GM19397 (cell line): ENCODE results near the gene EYS.

Experiments used
- ATAC-seq: cut with Tn5 transposase; IDR thresholded peaks from one replicate; pipeline ENCODE4 v1.9.1; 2021; ENCODE audit warnings: mild to moderate bottlenecking, moderate library complexity; ENCODE audit not compliant: unreplicated experiment

EYS gene

GRCh38 chr6:65707126-65707826 lies at the start of gene EYS:
EYS (minus strand) TSS chr6:65707226; CDS start chr6:65495410, 211,816 bp downstream.
- no peak for ATAC-seq

GRCh38 chr6:65746302-65746701 lies 39.3 kb upstream of the EYS start:
- no peak for ATAC-seq

- ATAC-seq = no peak
Observed at GRCh38 chr6:65745614-65746013, 38.6 kb upstream of the EYS start.

GRCh38 chr6:65728879-65729479 lies 22.0 kb upstream of the EYS start:
- ATAC-seq = no peak

GRCh38 chr6:65719101-65719500 lies 12.1 kb upstream of the EYS start:
- no peak for ATAC-seq

- no peak for ATAC-seq
Observed at GRCh38 chr6:65711531-65711930, 4.5 kb upstream of the EYS start.

GRCh38 chr6:65709099-65709830 lies 2.2 kb upstream of the EYS start:
- ATAC-seq = no peak

GRCh38 chr6:65708162-65708561 lies 1.1 kb upstream of the EYS start:
- no peak for ATAC-seq

- ATAC-seq = no peak
Observed at GRCh38 chr6:65706436-65706835, 590 bp downstream of the EYS start.

- ATAC-seq = no peak
Observed at GRCh38 chr6:65701325-65701724, 5.7 kb downstream of the EYS start.

GRCh38 chr6:65700561-65700960 lies 6.5 kb downstream of the EYS start:
- ATAC-seq = no peak

- no peak for ATAC-seq
Observed at GRCh38 chr6:65692109-65692508, 14.9 kb downstream of the EYS start.

- ATAC-seq = no peak
Observed at GRCh38 chr6:65680232-65680631, 26.8 kb downstream of the EYS start.

- no peak for ATAC-seq
Observed at GRCh38 chr6:65671922-65672321, 35.1 kb downstream of the EYS start.

GRCh38 chr6:65667916-65668656 lies 38.9 kb downstream of the EYS start:
- no peak for ATAC-seq

- no peak for ATAC-seq
Observed at GRCh38 chr6:65650086-65650485, 56.9 kb downstream of the EYS start.

- no peak for ATAC-seq
Observed at GRCh38 chr6:65649392-65649791, 57.6 kb downstream of the EYS start.

- no peak for ATAC-seq
Observed at GRCh38 chr6:65646544-65646943, 60.5 kb downstream of the EYS start.

- ATAC-seq = no peak
Observed at GRCh38 chr6:65642776-65643175, 64.2 kb downstream of the EYS start.

GRCh38 chr6:65638047-65638831 lies 68.8 kb downstream of the EYS start:
- ATAC-seq = no peak
